NCI-H146 treated with DMSO at 0.1 percent for 48 hours (cell line): ENCODE data around the gene ZFAND3.
"Not testable (repeated sequence)": the region's sequence is repeated elsewhere in the genome, so short reads cannot be mapped to it uniquely, and the experiment has no call there.

Experiments
- DNase-seq: peaks from one replicate; lab custom pipeline; 2025; ENCODE audit not compliant: unreplicated experiment; lab: John Stamatoyannopoulos, UW

Gene ZFAND3

GRCh38 chr6:38033442-38033982 lies 214.0 kb downstream of the ZFAND3 start:
- peak; percentile 81 for DNase-seq

- peak; percentile 45 for DNase-seq
Measured at GRCh38 chr6:38034274-38034914, 214.9 kb downstream of the ZFAND3 start.

- DNase-seq, result no peak
Measured at GRCh38 chr6:38035478-38035877, 216.0 kb downstream of the ZFAND3 start.

GRCh38 chr6:38039502-38039901 lies 220.0 kb downstream of the ZFAND3 start:
- DNase-seq, result no peak

GRCh38 chr6:38040254-38040653 lies 220.7 kb downstream of the ZFAND3 start:
- DNase-seq, result no peak

- no peak for DNase-seq
Measured at GRCh38 chr6:38043259-38043753, 223.8 kb downstream of the ZFAND3 start.

GRCh38 chr6:38045701-38046305 lies 226.3 kb downstream of the ZFAND3 start:
- DNase-seq, result no peak

GRCh38 chr6:38047562-38047961 lies 228.0 kb downstream of the ZFAND3 start:
- DNase-seq, result no peak

GRCh38 chr6:38049861-38050397 lies 230.4 kb downstream of the ZFAND3 start:
- DNase-seq, result not testable (repeated sequence)

GRCh38 chr6:38051819-38052434 lies 232.4 kb downstream of the ZFAND3 start:
- DNase-seq, result no peak

- DNase-seq, result no peak
Measured at GRCh38 chr6:38054527-38055202, 235.1 kb downstream of the ZFAND3 start.

GRCh38 chr6:38055203-38055589 lies 235.7 kb downstream of the ZFAND3 start:
- no peak for DNase-seq

GRCh38 chr6:38056361-38056760 lies 236.8 kb downstream of the ZFAND3 start:
- no peak for DNase-seq

GRCh38 chr6:38057994-38058393 lies 238.5 kb downstream of the ZFAND3 start:
- DNase-seq, result peak; percentile 79

GRCh38 chr6:38062066-38062465 lies 242.5 kb downstream of the ZFAND3 start:
- DNase-seq, result no peak

- DNase-seq, result no peak
Measured at GRCh38 chr6:38063973-38064372, 244.4 kb downstream of the ZFAND3 start.

GRCh38 chr6:38064431-38064830 lies 244.9 kb downstream of the ZFAND3 start:
- DNase-seq, result no peak

GRCh38 chr6:38065734-38066305 lies 246.3 kb downstream of the ZFAND3 start:
- no peak for DNase-seq

- no peak for DNase-seq
Measured at GRCh38 chr6:38067263-38067980, 247.9 kb downstream of the ZFAND3 start.
